Fibroblast of the aortic adventitia (primary cell): ENCODE results near the gene DISC1. TPM values are rescaled to one million over a fixed set of nuclear protein-coding genes. Genes with fewer than 3 reads are reported as not detected.
A peak's percentile ranks its signal among the peaks of the same experiment; 100 is the strongest.

Source experiments
- DNase-seq: peaks from one replicate; pipeline ENCODE4 v3.0.0-alpha.2; 2010; ENCODE audit warnings: low read depth
- H3K4me3 ChIP-seq: 2 replicates; pipeline ENCODE4 v1.5.1; 2011; ENCODE audit warnings: low read depth, mild to moderate bottlenecking, control low read depth, low read length, moderate library complexity
- total RNA-seq: library from RNA; depleted of rRNA; stranded (reverse); fragments of >200 nt; gene quantifications from 2 replicates; pipeline ENCODE4 v1.2.3, GENCODE V29; 2012; ENCODE audit warnings: low replicate concordance
- TF ChIP-seq, protein P1 (sequence below): IDR thresholded peaks from 2 replicates; pipeline ENCODE4 v1.5.1; 2011; ENCODE audit warnings: mild to moderate bottlenecking, low read length, control low read depth, inconsistent platforms; ENCODE audit not compliant: insufficient read depth

Gene DISC1
- total RNA-seq, 1 donor, result 4.7 TPM

DNA sequence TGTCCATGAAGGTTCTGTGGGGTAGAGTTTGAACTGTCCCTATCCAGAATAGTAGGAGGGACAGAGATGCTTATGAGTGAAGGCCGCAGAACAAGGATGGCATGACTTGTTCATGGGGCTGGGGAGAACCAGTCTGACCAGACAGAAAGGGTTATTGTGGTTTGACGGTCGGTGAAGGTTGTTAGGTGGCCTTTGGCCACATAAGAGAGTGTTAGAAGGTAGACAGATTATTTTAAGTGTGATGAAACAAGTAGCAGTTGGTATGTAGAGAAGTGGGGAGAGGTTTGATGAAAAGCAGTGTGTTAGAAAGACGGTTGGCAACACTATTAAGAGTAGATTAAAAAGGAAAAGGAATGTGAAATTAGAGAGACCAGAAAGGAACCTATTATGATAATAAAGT is 355.1 kb downstream of the DISC1 start:
- TF ChIP-seq, protein P1, sequence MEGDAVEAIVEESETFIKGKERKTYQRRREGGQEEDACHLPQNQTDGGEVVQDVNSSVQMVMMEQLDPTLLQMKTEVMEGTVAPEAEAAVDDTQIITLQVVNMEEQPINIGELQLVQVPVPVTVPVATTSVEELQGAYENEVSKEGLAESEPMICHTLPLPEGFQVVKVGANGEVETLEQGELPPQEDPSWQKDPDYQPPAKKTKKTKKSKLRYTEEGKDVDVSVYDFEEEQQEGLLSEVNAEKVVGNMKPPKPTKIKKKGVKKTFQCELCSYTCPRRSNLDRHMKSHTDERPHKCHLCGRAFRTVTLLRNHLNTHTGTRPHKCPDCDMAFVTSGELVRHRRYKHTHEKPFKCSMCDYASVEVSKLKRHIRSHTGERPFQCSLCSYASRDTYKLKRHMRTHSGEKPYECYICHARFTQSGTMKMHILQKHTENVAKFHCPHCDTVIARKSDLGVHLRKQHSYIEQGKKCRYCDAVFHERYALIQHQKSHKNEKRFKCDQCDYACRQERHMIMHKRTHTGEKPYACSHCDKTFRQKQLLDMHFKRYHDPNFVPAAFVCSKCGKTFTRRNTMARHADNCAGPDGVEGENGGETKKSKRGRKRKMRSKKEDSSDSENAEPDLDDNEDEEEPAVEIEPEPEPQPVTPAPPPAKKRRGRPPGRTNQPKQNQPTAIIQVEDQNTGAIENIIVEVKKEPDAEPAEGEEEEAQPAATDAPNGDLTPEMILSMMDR, result no peak
- no peak overlapping the region for H3K4me3 ChIP-seq
- DNase-seq, result no peak

DNA sequence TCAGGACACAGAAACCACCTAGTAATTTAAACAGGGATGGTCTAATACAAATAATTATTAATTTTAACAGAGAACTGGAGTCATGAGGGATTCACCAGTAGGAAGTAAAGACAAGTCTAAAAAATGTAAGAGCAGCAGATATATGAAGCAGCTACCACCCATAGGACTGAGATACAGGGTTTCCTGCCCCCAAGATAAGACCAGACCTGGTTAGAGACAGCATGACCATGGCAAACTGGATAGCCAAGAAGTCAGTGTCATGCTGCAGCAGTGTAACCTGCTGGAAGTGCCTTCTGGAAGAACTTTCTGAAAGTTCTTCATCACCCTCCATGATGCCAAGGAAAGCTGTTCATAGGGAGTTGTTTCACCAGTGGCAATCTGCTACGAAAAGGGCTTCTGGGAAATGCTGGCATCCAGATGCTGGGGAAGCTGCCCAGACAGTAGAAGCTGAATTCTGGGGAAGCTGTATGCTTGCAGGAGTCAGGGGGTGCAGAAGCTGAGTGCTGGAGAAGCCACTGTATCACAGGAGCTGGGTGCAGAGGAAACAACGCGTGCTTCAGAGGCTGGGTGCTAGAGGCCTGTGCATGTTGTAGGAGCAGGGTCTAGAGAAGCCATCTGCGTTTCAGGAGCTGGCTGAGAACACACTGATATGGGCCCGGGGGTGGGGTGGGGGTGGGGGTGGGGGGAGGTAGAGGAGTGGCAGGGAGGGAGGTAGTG is 356.4 kb downstream of the DISC1 start:
- TF ChIP-seq, protein P1, result no peak
- H3K4me3 ChIP-seq, result no peak overlapping the region
- no peak for DNase-seq

DNA sequence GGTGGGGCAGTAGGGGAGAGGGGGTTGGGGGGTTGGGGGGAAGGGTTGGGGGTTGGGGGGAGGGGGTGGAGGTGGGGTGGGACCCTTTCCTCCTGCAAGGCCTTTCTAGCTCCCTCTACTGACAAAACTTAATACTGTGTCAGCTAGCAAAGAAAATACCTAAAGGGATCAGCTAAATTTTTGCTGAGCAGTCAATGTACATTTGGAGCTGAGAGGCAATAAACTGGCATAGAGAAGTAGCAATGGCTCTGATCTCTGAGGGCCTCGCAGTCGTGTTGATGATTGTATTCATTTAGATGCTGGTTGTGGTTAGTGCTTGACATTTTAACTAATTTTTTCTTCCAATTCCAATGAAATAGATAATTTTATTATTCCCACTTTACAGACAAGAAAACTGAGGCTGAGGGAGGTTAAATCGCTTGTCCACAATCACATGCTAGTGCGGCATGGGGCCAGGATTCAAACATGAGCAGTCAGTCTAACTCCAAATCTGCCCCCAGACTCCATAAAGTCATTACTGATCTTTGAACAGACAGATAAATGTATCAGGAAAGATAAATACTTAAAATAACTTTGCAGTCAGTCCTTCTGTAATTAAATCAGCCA is 357.1 kb downstream of the DISC1 start:
- no peak for DNase-seq
- H3K4me3 ChIP-seq, result no peak overlapping the region
- TF ChIP-seq, protein P1, result no peak

DNA sequence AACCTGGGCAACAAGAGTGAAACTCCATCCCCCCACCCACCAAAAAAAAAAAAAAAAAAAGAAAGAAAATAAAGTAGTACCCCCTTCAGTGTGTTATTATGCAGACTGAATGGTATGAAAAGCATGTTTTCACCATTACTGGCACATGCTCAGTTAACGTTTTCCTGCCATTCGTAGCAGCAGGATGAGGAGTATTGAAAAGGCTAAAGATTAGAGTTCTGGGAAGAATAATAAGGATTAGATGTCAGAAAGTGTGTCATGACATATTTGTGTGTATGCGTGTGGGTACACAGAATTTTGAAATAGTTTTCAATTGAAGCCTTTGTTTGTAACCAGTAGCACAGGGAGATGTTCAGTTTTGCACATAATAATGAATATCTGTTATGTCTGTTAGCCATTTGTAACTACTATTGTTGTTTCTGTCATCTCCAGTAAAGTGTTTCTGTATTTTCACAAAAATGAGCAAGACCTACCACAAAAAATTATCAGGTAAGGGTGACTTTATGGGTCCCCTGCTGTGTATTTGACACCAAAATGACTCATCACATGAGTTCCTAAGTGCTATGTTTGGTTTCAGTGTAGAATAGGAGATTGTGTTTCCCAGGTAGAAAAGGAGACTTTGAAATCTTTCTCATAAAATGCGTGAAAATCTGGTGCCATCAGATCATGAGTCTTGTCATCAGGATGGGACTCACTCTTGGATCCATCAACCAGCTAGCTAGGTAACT is 358.9 kb downstream of the DISC1 start:
- TF ChIP-seq, protein P1, result no peak
- H3K4me3 ChIP-seq, result no peak overlapping the region
- DNase-seq, result no peak

DNA sequence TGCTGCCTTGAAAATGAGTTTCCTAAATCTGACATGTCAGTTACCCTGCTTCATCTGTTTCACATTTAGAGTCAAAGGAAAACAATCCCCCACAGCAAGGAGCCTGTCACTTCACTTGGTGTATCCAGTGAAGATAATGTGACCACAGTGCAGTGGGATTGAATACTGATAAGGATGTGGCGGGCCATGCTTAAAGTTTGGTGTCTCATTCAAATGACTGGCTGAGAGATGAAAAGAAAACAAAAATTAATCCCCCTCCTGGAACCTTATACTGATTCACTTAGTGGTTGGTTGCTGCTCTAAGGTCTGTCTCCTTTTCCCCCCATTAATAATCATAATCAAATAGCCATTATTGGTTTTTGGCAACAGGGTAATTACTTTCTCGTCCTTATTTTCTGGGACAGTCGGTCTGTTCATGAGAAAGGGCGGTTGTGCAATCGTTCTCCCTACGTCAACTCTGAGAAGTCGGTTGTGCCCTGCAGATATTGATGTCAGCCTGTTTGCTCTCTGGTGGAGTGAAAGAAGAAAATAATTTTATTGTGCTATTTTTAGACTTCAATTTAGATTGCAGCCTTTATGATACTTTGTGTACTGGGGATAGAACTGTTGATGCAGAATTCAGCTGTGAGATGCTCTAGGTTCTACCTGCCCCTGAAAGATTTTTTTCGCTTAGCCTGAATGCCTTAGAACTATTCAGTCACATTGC is 360.2 kb downstream of the DISC1 start:
- TF ChIP-seq, protein P1, result no peak
- no peak overlapping the region for H3K4me3 ChIP-seq
- peak; percentile 7 for DNase-seq

DNA sequence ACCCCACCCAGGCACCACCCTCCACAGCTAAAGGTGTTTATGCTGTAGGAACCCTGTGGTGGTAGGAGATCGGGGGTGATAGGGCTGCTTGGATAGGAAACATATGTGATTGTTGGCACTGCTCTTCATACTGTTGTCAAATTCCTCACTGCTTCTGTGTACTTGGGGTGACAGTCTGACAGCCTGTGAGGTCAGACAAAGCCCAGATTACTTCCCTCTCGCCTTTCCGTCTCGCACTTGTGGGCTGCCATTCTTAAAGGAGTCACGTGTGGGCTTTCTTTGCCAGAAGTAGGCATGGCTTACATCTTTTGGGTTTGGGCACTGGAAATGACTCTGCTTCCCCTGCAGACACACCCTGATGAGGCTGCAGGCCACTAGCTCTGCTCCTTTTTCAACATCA is 363.8 kb downstream of the DISC1 start:
- TF ChIP-seq, protein P1, result no peak
- H3K4me3 ChIP-seq, result no peak overlapping the region
- DNase-seq, result peak; percentile 14
